OCI-LY3 (cell line): ENCODE data around the gene ICAM3.

Experiments
- CTCF ChIP-seq: fragments of 200-600, 300-600 bp; sonication (generic); IDR thresholded peaks from 2 replicates; pipeline ENCODE4 v1.5.1; 2014; ENCODE audit warnings: antibody characterized with exemption, low read length, low read depth
- EZH2phosphoT487 ChIP-seq: fragments of 200-600 bp; shearing (Covaris generic); IDR thresholded peaks from 2 replicates; pipeline ENCODE4 v1.6.1; 2018; ENCODE audit warnings: antibody characterized with exemption, mixed run types, low read depth

GRCh38 chr19:10292789-10293636 is 46.4 kb downstream of the ICAM3 start:
- no peak for TF ChIP-seq CTCF
- TF ChIP-seq EZH2phosphoT487 = no peak
